IPS-NIHi7 (cell line): Measurements from ENCODE around the gene DEFB113.
"Not testable (repeated sequence)": the region's sequence is repeated elsewhere in the genome, so short reads cannot be mapped to it uniquely, and the experiment has no call there.

ENCODE experiments used
- DNase-seq: peaks from one replicate; pipeline ENCODE4 v3.0.0; 2012; ENCODE audit warnings: mixed read lengths; ENCODE audit errors: extremely low spot score

The DEFB113 gene, protein sequence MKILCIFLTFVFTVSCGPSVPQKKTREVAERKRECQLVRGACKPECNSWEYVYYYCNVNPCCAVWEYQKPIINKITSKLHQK

DNA sequence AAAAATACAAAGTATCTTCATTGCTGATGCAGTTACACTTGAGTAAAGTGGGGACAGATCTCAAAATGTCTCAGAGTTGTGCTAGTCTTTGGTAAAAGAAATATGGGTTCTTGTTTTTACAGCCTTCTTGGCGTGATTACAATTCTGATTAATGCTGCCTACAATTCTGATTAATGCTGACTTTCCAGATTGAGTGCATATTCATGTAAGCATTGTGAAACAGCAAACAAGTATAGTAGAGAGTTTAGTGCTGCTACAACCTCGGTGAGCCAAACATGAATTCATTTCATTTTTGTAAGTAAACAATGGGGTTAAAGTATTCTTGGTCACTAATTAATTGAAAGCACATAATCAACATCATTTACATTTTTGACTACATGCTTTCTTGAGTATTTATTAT is at the start of gene DEFB113:
DEFB113 (minus strand) TSS at position 21 of the 400 bp plus-strand sequence; CDS start at position 21, 0 bp downstream.
- no peak for DNase-seq

DNA sequence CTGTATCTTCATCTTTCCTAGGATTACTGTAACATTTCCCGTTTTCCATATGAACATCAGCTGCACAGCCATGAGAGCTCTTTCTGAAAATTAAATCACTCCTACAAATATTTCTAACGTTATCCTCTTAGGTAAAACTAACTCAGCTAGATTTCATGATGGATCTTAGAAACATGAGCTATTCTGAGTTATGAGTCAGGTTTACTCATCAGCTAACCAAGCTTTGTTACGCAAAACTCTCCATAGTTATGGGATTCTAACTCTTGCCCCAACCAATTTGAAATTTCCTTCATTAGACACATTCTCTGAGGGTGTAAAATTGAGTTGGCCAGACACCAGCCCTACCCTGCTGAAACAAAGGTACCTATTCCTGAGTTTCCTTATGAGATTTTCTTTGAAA is 38.4 kb upstream of the DEFB113 start:
- DNase-seq: no peak

DNA sequence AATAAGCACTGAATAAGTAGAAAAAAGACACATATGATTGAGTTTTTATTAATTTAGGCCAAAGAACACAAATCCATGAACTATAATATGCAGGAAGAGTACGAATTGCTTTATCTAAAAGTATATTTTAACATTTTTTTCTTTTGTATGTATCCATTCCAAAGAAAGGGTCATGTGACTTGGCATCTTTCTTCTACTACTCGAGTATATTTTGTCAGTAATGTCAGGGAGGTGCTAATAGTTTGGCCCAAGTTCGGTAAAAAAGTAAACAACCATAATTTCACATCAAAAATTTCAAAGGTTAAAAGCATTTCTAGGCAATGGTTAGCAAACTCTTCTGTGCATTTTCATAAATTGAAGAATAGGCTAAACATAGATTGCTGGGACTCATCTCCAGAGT is 33.7 kb upstream of the DEFB113 start:
- DNase-seq: no peak

DNA sequence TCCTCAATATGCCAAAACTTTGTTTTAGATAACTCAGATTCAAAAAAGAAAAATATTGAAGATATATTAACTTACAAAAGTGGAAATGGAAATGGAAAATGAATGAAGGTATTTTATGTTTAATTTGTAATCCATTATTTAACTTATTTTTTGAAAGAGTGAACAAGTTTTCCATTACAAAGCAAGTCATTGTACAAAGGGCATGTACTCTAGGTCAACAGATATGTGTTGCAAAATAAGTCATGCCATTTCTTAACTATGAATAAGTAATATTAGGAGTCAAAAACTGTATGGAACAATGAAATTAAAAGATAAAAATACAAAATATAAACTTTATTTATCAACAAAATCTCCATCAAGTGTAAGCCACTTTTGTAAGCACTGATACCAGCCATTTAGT is 25.9 kb upstream of the DEFB113 start:
- no peak for DNase-seq

DNA sequence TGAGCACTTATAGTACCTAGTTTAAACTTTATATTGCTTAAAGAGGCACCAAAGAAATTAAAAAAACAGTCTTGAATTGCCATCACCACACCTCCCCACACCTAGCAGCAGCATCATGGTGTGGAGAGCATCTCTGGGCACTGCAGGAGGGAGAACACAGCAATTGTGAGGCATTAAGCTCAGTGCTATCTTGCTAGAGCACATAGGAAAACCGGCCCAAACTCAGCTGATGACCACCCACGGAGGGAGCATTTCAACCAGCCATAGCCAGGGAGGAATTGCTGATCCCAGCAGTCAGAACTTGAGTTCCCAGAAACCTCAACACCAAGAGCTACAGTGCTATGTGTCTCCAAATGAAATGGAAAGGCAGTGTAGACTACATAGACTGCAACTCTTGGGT is 19.5 kb upstream of the DEFB113 start:
- no peak for DNase-seq

DNA sequence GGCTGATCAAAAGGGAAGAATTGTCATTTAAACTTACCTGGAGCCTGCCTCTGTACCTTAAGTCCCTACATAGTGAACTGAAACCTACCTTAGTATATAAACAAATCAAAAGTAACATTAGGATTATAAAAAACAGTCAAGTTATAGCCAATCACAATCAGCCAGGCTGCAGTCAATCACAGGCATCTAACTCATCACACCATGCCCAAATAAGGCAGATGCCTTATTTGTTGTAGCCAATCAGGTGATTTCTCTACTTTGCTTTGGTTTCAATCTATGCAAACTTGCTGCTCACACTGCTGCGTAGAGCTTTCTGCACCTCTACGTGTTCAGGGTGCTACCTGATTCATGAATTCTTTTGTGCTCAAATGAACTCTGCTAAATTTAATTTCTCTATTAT is 18.3 kb upstream of the DEFB113 start:
- DNase-seq: no peak

DNA sequence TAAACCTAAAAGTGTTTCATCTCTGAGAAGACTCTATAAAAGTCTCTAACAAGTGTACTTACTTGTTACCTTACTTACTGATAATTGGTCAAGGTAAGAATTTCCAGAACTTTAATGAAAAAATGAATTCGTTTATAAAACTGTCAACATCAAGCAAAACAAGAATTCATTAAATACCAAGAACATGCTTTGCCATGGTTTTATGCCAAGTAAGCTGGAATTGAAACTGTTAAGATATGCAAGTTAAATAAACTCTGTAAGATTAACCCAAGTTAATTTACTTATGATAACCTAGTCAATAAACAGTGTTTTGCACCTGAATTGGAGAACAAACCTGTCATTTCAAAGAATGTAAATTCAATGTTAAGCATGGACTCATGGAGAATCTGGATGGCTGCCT is 17.1 kb upstream of the DEFB113 start:
- no peak for DNase-seq

DNA sequence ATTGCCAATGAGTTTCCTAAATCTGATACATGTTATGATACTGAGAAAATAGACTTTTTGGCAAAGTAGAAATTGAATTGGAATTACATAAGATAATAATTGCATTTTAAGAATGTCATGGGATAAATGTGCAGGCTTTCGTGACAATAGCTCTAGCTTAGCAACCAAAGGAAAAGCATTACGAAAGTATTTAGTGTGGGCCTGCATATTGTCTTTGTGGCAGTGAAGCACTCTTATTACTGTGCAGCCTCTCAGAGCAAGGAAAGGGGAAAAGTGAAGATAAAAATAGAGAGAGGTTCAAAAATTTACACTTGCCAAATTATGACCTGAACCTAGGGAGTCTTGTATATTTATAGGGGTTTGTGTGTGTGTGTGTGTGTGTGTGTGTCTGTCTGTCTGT is 12.6 kb upstream of the DEFB113 start:
- no peak for DNase-seq

DNA sequence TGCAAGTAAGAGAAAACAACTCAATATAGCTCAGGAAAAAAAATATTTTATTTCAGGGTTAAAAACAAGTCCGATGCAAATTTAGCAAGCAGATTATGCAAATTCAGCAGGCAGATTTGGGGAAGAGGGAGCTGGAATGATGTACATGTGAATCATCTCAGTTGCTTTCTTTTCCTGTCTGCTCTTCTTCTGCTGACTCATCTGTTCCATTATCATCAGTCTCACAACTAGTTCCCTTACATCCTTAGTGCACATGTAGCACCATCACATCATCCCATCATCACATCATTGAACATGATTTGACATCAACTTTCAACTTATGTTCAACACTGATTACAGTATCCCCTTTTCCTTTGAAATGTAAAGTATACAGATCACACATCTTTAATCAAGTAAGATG is 11.5 kb upstream of the DEFB113 start:
- no peak for DNase-seq

DNA sequence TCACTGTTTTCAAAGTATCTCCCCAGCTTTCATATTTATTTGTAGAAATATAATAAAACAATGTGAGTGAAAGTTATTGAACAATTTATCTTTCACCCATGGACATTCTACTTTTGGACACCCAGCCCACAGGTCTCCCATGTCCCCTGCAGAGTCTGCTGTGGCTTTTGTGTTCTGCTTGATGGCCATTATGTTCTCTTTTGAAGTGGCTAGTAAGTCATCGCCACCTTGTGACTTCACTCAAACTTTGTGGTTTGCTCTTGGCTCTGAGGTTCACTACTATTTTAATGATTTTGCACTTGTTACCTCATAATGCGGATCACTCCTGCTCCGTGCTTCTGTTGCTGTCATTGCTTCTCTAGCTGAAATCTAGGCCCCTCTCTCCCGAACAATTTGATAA is 10.2 kb upstream of the DEFB113 start:
- no peak for DNase-seq

DNA sequence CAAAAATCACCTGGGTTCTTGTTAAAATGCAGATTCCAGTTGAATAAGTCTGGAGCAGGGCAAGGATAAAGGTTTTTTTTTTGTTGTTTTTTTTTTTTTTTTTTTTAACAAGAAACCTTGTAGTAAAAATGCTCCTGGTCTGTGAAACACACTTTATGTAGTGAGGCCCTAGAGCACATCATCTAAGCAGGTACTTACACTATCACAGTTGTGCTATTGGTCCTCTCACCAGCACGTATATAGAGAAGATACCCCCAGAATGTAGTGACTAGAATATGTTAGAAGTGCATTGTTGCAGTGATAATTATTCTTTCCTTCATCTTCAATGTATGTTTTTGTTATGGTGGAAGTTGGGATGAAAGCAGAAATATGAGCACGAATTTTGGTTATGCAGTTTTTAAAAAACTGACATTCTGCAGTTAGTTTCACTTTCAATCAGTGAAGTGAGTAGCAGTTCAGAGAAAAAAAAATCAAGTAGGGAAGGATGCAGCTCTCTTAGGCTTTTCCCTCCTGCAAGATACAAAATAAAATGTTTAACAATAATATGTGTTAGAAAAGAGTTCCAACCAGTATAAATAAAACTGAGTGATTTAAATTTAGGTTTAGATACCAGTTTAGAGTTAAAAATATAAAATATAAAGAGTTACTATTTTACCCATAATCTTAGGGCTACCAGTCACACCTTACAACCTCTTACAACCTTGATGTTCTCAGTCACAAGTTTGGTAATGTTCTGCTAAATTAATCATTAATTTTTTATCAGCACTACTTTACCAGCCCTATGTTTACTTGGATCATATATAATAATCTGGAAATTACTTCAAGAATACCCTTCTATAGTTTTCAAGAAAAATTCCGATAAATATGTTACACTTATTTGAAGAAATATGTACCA is 9.2 kb upstream of the DEFB113 start:
- no peak for DNase-seq

DNA sequence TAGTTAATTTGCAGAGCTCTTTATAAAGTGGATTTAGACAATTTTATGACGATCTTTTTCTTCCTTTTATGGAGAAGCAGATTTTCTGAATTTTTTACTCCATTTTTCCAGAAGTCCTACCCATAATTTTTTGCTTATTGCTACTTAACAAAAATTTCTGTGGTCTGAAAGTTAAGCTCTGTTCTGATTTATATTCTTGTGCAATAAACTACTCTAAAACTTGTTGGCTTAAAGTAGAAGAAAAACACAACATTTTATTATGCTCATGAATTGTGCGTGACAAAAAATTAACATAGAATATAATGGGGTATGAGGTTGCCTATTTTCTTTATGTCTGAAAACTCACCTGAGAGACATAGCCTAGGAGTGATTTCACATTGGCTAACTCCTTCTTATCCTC is 2.6 kb downstream of the DEFB113 start:
- no peak for DNase-seq

DNA sequence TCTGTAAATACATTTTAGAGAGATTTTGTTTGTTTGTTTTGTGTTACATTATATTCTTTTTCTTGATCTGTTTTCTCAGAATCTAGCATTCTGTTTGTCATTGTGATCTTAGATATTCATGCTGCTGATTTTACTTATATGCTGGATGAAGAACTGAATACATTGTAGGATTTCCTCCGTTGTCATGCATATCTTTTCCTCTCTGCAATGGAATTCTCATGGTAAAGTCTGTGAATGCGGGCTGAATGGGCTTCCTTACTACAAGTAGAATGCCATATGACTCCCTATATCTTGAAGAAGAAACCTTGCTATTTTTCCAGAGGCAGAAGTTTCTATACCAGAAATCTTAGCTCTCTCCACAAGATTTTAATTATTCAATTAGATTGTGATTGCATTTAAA is 3.1 kb downstream of the DEFB113 start:
- DNase-seq: no peak

DNA sequence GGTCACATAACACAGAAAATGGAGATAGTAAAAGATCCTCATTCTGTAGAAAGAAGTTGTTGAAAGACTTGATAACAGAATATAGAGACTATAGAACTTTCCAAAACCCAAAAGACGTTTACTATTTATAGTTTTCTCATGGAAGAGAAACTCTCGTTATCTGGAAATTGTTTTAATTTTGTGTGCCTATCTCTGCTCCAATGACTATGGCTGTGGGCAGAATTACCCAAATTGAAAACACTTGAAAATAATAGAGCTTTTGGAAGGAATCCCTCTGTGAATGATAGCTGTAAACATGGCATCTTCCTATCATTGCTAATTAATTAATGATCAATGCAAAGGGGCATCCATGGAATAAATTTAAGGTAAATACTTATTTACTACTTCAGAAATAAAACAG is 5.4 kb downstream of the DEFB113 start, which contains the start of gene DEFB114:
DEFB114 (minus strand) TSS at position 101 of the 400 bp plus-strand sequence; CDS start at position 42, 59 bp downstream.
- no peak for DNase-seq

DNA sequence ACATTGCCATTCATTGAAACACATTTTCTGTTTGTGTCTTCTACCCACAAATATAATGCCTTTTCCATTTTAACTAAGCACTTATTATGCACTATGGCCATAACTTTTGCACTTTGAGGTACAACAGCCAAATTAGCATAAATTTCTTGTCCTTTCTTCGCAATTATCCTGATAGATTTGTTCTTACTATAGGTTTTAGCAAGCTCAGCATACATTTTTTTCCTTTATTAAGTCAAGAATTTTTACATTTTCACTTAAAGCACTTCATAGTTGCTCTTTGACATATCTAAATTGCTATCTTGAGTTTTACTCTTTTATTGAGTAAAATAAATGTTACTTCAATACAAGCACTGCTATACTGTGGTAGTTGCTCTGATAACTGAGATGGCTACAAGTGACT is 11.2 kb downstream of the DEFB113 start:
- DNase-seq: no peak

DNA sequence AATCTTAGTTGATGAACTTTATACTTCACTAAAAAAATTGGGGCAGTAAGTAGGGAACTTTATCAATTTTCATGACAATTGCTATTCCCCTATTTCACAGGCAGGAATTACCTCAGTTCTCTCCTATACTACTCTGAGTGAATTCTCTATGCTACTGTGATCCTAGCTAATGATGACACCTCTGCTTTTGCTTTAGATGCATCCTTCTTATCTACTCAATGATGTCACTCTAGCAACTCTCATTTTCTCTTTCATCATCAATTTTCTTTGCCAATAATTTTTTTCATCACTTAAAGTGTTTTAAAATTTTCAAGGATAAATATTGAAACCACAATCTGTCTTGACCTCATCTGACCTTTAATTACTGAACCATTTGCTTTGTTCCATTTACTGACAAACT is 13.6 kb downstream of the DEFB113 start:
- no peak for DNase-seq

DNA sequence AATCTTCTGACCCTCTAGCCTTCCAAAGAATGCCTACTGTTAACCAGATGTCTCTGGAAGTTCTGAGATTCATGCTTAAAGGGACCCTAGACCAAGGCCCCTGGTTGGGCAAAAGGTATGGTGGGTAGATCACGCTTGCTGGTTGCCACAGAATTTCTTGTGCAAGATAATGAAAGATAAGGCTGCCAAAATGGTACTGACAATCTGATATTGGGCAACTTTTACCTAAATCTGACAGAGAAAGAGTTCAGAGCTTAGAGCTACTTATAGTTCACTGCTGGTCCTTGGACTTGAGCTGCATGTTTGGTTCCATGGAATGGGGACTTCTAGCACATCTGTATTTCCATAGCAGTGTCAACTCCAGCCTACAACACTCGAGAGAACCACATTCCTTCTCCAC is 17.5 kb downstream of the DEFB113 start:
- DNase-seq: no peak

DNA sequence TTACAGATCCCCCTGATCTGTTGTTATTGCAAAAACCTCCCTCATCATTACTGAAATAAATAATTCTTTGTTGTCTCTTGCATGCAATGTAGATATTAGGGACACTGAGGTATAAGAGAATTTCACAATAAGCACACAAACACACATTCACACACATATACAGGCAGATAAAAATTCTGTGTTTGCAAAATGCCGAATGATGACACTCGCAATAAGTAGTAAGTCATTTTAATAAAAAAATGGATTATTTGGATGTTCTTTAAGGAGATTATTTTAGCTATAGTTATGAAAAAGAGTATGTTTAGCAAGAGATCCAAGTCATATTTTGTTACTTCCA is 19.0 kb downstream of the DEFB113 start:
- DNase-seq: no peak

DNA sequence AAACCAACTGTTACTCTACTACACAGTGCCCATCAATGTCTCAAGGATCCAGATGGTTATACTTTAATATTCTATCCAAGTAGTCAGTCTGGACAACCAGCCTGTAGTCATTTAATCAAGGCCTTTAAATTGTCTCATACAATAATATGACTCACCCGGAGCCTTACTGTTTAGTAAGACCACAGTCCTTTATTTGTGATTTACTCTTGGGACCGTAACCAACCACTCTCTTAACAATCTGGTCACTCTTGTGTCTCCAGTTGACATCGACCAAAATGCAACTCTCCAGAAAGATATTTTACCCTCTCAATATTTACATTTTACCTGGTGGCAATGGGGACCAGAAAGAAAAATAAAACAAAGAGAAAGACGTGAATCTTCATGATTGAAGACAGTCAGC is 20.4 kb downstream of the DEFB113 start:
- DNase-seq: no peak

DNA sequence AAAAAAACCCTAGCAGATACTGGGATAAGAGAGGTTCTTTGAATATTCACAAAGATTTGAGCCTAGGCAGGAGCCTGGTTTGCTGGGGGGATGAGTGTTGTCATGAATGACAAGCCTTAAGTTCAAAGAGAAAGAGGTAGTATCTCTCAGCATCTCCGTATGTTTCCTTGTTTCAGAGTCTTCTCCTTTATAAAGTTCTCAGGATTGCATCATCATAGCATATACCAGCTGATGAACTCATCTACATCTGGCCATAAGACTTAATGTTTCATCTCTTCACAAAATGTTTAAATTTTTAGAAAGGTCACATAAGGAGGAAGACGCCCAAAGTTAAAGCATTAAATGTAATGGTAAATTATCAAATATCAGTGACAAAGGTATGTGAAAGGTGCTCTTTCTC is 22.6 kb downstream of the DEFB113 start:
- no peak for DNase-seq

DNA sequence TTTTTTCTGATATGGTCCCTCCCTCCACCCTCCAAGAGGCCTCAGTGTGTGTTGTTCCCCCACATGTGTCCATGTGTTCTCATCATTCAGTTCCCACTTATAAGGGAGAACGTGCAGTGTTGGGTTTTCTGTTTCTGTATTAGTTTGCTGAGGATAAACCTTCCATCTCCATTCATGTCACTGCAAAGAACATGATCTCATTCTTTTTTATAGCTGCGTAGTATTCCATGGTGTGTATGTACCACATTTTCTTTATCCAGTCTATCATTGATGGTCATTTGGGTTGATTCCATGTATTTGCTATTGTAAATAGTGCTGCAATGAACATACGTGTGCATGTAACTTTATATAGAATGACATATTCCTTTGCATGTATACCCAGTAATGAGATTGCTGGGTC is 25.4 kb downstream of the DEFB113 start:
- DNase-seq: not testable (repeated sequence)

DNA sequence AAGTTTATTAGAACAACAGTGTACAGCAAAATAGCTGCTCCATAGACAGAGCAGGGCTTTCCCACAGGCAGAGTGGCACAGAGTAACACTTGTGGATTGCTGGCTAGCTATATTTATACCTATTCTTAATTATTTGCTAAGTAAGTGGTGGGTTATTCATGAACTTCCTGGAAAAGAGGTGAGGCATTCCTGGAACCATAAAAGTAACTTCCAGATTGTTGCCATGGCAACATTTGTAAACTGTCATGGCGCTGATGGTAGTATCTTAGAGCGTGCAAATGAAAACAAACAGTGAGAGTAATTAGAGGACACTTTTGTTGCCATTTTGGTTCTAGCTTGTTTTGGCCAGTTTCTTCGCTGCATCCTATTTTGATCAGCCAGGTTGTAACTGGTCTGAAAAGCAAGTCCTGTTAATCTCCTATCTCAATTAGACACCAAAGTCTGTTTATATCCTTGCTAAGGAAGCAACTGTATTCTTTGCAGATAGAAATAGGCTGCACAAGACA is 29.4 kb downstream of the DEFB113 start:
- DNase-seq: no peak

DNA sequence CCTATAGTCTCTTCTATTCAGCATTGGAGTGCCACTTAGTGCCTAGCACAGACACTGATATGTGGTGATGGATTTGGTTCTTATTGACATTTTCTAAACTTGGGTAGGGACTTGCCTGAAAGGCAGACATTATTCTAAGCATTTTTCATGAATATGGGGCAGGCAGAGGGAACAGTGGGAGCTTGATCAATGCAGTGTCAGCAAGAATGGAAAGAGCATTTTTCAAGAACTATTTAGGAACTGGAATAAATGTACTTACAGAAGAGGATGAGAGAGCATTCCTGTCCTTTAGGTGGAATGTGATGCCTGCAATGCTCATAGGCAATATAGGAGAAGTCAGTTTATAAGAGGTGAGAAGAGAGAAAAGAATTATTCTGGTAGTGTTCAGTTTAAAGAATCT is 31.6 kb downstream of the DEFB113 start:
- DNase-seq: no peak

DNA sequence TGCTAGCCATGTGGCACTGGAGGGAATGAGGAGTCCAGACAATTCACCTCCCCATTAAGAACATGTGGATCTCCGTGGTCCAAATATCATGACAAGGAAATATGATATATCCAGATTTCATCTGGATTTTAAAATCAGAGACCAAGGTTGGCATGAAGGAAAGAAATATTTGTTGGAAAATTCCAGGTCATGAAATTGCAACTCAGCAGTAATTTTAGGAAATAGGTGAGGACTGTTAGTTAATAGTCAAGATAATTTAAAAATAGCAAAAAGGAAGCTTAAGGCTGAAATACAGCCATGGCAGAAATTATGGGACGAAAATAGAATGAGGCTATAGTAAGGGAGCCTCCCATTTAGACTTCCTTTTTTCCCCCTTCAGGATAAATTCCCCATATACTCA is 32.4 kb downstream of the DEFB113 start:
- no peak for DNase-seq
